ENCODE results near the gene DGKG.

- TF ChIP-seq CTCF (IDR thresholded peaks at IDR 0.05) (no peak), POLR2AphosphoS5 (IDR thresholded peaks at IDR 0.05) (no peak)
These were observed 189.7 kb downstream of the DGKG start for GRCh38 chr3:186172353-186172752.
